H9 (cell line): Measurements from ENCODE around the gene WSCD1. TPM values are rescaled to one million over a fixed set of nuclear protein-coding genes. Genes with fewer than 3 reads are reported as not detected.

Experiments
- DNase-seq: peaks from one replicate; pipeline ENCODE4 v3.0.0-alpha.2; 2017
- H2AFZ ChIP-seq: one replicate; pipeline ENCODE4 v1.6.1; 2013; ENCODE audit warnings: mild to moderate bottlenecking, low read length, control low read depth, moderate library complexity
- H2AK5ac ChIP-seq: 2 replicates; pipeline ENCODE4 v1.6.1; 2013; ENCODE audit warnings: low read length, control low read depth, mixed read lengths; ENCODE audit not compliant: insufficient read length
- H2BK120ac ChIP-seq: one replicate; pipeline ENCODE4 v1.6.1; 2013; ENCODE audit warnings: low read depth, mild to moderate bottlenecking, low read length, control low read depth, inconsistent platforms; ENCODE audit not compliant: poor library complexity, severe bottlenecking
- H2BK12ac ChIP-seq: 2 replicates; pipeline ENCODE4 v1.6.1; 2013; ENCODE audit warnings: low read length, control low read depth, mixed read lengths, low read depth; ENCODE audit not compliant: insufficient read length
- H2BK15ac ChIP-seq: 2 replicates; pipeline ENCODE4 v1.6.1; 2013; ENCODE audit warnings: low read depth, low read length, control low read depth
- H2BK20ac ChIP-seq: one replicate; pipeline ENCODE4 v1.6.1; 2013; ENCODE audit warnings: low read depth, mild to moderate bottlenecking, low read length, control low read depth, inconsistent platforms; ENCODE audit not compliant: poor library complexity, severe bottlenecking
- H2BK5ac ChIP-seq: 2 replicates; pipeline ENCODE4 v1.6.1; 2013; ENCODE audit warnings: low read length, control low read depth, mixed read lengths; ENCODE audit not compliant: insufficient read length
- H3K14ac ChIP-seq: 2 replicates; pipeline ENCODE4 v1.6.1; 2013; ENCODE audit warnings: low read length, control low read depth; ENCODE audit not compliant: insufficient read depth
- H3K18ac ChIP-seq: 2 replicates; pipeline ENCODE4 v1.6.1; 2013; ENCODE audit warnings: low read depth, mild to moderate bottlenecking, mixed read lengths, low read length, control low read depth; ENCODE audit not compliant: insufficient read length
- H3K23ac ChIP-seq: 2 replicates; pipeline ENCODE4 v1.6.1; 2013; ENCODE audit warnings: low read length, control low read depth, mixed read lengths, low read depth; ENCODE audit not compliant: insufficient read length
- H3K23me2 ChIP-seq: 2 replicates; pipeline ENCODE4 v1.6.1; 2013; ENCODE audit warnings: low read depth, mild to moderate bottlenecking, mixed read lengths, low read length, control low read depth; ENCODE audit not compliant: insufficient read length, poor library complexity, severe bottlenecking
- H3K27ac ChIP-seq: 2 replicates; pipeline ENCODE4 v1.5.1; 2013; ENCODE audit warnings: low read length, control low read depth, mixed read lengths, low read depth; ENCODE audit not compliant: insufficient read length
- H3K27me3 ChIP-seq: 2 replicates; pipeline ENCODE4 v1.6.1; 2013; ENCODE audit warnings: low read length, control low read depth, inconsistent platforms; ENCODE audit not compliant: insufficient read depth
- H3K4ac ChIP-seq: 2 replicates; pipeline ENCODE4 v1.6.1; 2013; ENCODE audit warnings: low read depth, mild to moderate bottlenecking, control low read depth, inconsistent platforms, low read length, moderate library complexity
- H3K4me1 ChIP-seq: 2 replicates; pipeline ENCODE4 v1.6.1; 2013; ENCODE audit warnings: low read length, control low read depth, inconsistent platforms; ENCODE audit not compliant: insufficient read depth
- H3K4me2 ChIP-seq: 2 replicates; pipeline ENCODE4 v1.6.1; 2013; ENCODE audit warnings: low read length, control low read depth, mixed read lengths; ENCODE audit not compliant: insufficient read length, insufficient read depth
- H3K56ac ChIP-seq: 2 replicates; pipeline ENCODE4 v1.6.1; 2013; ENCODE audit warnings: low read depth, mild to moderate bottlenecking, mixed read lengths, low read length, control low read depth; ENCODE audit not compliant: insufficient read length
- H3K79me1 ChIP-seq: 2 replicates; pipeline ENCODE4 v1.6.1; 2013; ENCODE audit warnings: low read depth, mild to moderate bottlenecking, moderate library complexity, low read length, control low read depth, inconsistent platforms; ENCODE audit not compliant: insufficient read depth, poor library complexity, severe bottlenecking
- H3K79me2 ChIP-seq: 2 replicates; pipeline ENCODE4 v1.6.1; 2013; ENCODE audit warnings: low read length, control low read depth, inconsistent platforms; ENCODE audit not compliant: insufficient read depth
- H3K9ac ChIP-seq: 2 replicates; pipeline ENCODE4 v1.6.1; 2013; ENCODE audit warnings: low read length, control low read depth, mixed read lengths; ENCODE audit not compliant: insufficient read length; ENCODE audit errors: extremely low read depth
- H3K9me3 ChIP-seq: one replicate; pipeline ENCODE4 v1.6.1; 2013; ENCODE audit warnings: low read depth, low read length, inconsistent platforms; ENCODE audit not compliant: control insufficient read depth
- H3T11ph ChIP-seq: one replicate; pipeline ENCODE4 v1.6.1; 2013; ENCODE audit warnings: mild to moderate bottlenecking, low read length, control low read depth, inconsistent platforms
- H4K20me1 ChIP-seq: one replicate; pipeline ENCODE4 v1.6.1; 2013; ENCODE audit not compliant: control insufficient read depth, insufficient read length, insufficient read depth
- H4K5ac ChIP-seq: 2 replicates; pipeline ENCODE4 v1.6.1; 2013; ENCODE audit warnings: low read depth, mild to moderate bottlenecking, mixed read lengths, low read length, control low read depth; ENCODE audit not compliant: insufficient read length
- H4K8ac ChIP-seq: replicated peaks from 2 replicates; pipeline ENCODE4 v1.6.1; 2013; ENCODE audit warnings: low read length, control low read depth, mixed read lengths, low read depth; ENCODE audit not compliant: insufficient read length
- H4K91ac ChIP-seq: 2 replicates; pipeline ENCODE4 v1.6.1; 2013; ENCODE audit warnings: low read depth, mild to moderate bottlenecking, moderate library complexity, mixed read lengths, low read length, control low read depth; ENCODE audit not compliant: insufficient read length
- H3K27ac Mint-ChIP-seq, 3 experiments: 2 replicates in 2 of 3; 3 replicates in 1 of 3; pipeline ENCODE4 v1.8.0; 2020 to 2021; ENCODE audit warnings: mixed read lengths in 3 of 3, mild to moderate bottlenecking in 1 of 3, moderate library complexity in 1 of 3
- H3K27me3 Mint-ChIP-seq: 2 replicates; pipeline ENCODE4 v1.8.0; 2021; ENCODE audit warnings: low read depth, mild to moderate bottlenecking, moderate library complexity, mixed read lengths
- H3K36me3 Mint-ChIP-seq, 3 experiments: 2 replicates in 2 of 3; 3 replicates in 1 of 3; pipeline ENCODE4 v1.8.0; 2020 to 2021; ENCODE audit warnings: low read depth in 3 of 3, mixed read lengths in 3 of 3; ENCODE audit not compliant: insufficient read depth in 1 of 3
- H3K4me1 Mint-ChIP-seq, 2 experiments: 2 replicates each; pipeline ENCODE4 v1.8.0; 2020; ENCODE audit warnings: mixed read lengths in 2 of 2
- H3K4me3 Mint-ChIP-seq, 2 experiments: 2 replicates in 1 of 2; 3 replicates in 1 of 2; pipeline ENCODE4 v1.8.0; 2020 to 2021; ENCODE audit warnings: mild to moderate bottlenecking in 2 of 2, mixed read lengths in 2 of 2, moderate library complexity in 1 of 2
- H3K9me3 Mint-ChIP-seq, 2 experiments: 2 replicates in 1 of 2; 3 replicates in 1 of 2; pipeline ENCODE4 v1.8.0; 2020; ENCODE audit warnings: mild to moderate bottlenecking in 2 of 2, mixed read lengths in 2 of 2, moderate library complexity in 1 of 2
- WGBS: extraction: QIAGEN DNeasy Blood & Tissue Kit; methylation state at CpG from one replicate; pipeline ENCODE4 v1.1.7; 2013; ENCODE audit warnings: missing lambda C conversion rate, low lambda C conversion rate, mixed read lengths; ENCODE audit not compliant: insufficient read length; ENCODE audit errors: extremely low coverage; 5-methylcytosine and 5-hydroxymethylcytosine counted together
- total RNA-seq: library from RNA; stranded (reverse); gene quantifications from 2 replicates; pipeline ENCODE4 v1.2.1, GENCODE V29; 2021
- TF ChIP-seq, protein P1 (sequence below): fragments of 200-600 bp; sonication (generic); conservative IDR thresholded peaks from 3 replicates; pipeline ENCODE4 v1.8.0; 2021; ENCODE audit warnings: antibody characterized with exemption, mild to moderate bottlenecking

The WSCD1 gene
- total RNA-seq, 1 experiment from 2014 or later: 33.6 TPM

DNA sequence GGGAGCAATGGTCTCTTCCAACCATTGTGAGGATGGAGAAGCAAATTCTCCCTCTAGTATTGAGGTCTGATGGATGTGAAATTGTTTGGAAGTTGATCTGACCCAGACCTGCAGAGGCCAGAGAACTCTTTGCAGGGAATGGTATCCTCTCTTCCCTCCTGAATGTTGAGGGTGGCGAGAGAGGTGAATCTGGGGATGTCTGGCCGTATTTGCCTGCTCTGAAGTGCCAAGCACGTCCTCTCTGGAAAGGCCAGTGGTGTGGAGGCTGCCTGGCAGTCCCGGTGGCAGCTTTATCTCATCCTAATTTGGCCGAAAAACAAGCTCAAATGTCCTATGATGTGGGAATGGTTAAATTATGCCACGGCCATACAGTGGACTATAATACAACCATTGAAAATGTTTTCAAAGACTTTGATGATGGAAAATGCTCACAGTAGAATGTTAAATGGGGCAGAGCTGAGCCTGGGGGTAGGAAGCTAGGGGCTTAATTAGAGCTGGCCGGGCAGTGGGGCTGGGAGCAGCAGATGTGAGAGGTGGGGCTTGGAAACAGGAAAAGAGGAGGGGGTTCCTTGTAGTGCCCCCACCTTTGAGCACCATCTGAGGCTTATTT, 30.8 kb downstream of the WSCD1 start:
- H3K36me3 Mint-ChIP-seq: peaks cover 33 to 52% (median 49%) of the 10 kb centered on the region in 3 experiments
- H4K91ac ChIP-seq: no peak overlapping the region
- no peaks in the 10 kb centered on the region for H3K27me3 ChIP-seq
- H3K23me2 ChIP-seq: peaks cover 5% of the 10 kb centered on the region
- no peak overlapping the region for H3K14ac ChIP-seq
- no peaks in the 10 kb centered on the region for H3K27me3 Mint-ChIP-seq
- no peak overlapping the region for H2AK5ac ChIP-seq
- H4K8ac ChIP-seq: no peak overlapping the region
- no peak overlapping the region for H2BK12ac ChIP-seq
- peaks cover 55 to 56% of the 10 kb centered on the region in 2 experiments for H3K4me1 Mint-ChIP-seq
- DNase-seq: no peak
- H3K56ac ChIP-seq: no peak overlapping the region
- no peak overlapping the region for H2BK20ac ChIP-seq
- H2BK5ac ChIP-seq: no peak overlapping the region
- peak overlapping the region; percentile 2 for H3K4me2 ChIP-seq
- no peak overlapping the region for H2AFZ ChIP-seq
- H3T11ph ChIP-seq: no peak overlapping the region
- no peaks in the 10 kb centered on the region for H3K79me2 ChIP-seq
- no peak overlapping the region for H4K5ac ChIP-seq
- H3K27ac ChIP-seq: peak overlapping the region; percentile 3
- H4K20me1 ChIP-seq: no peaks in the 10 kb centered on the region
- TF ChIP-seq, protein P1, sequence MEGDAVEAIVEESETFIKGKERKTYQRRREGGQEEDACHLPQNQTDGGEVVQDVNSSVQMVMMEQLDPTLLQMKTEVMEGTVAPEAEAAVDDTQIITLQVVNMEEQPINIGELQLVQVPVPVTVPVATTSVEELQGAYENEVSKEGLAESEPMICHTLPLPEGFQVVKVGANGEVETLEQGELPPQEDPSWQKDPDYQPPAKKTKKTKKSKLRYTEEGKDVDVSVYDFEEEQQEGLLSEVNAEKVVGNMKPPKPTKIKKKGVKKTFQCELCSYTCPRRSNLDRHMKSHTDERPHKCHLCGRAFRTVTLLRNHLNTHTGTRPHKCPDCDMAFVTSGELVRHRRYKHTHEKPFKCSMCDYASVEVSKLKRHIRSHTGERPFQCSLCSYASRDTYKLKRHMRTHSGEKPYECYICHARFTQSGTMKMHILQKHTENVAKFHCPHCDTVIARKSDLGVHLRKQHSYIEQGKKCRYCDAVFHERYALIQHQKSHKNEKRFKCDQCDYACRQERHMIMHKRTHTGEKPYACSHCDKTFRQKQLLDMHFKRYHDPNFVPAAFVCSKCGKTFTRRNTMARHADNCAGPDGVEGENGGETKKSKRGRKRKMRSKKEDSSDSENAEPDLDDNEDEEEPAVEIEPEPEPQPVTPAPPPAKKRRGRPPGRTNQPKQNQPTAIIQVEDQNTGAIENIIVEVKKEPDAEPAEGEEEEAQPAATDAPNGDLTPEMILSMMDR: no peak
- no peak overlapping the region for H3K9ac ChIP-seq
- WGBS: no CpG with 5 or more reads among the region's 7 CpGs
- H3K23ac ChIP-seq: no peak overlapping the region
- peak overlapping the region; percentile 10 to 86 (median 73); a peak in 6 of 7 replicates for H3K27ac Mint-ChIP-seq
- peak overlapping the region in 1 of 2 experiments; percentile 38; a peak in 2 of 5 replicates for H3K4me3 Mint-ChIP-seq
- no peaks in the 10 kb centered on the region for H3K9me3 ChIP-seq
- peak overlapping the region; percentile 31 for H3K18ac ChIP-seq
- no peak overlapping the region for H2BK15ac ChIP-seq
- H2BK120ac ChIP-seq: no peak overlapping the region
- H3K79me1 ChIP-seq: no peaks in the 10 kb centered on the region
- H3K9me3 Mint-ChIP-seq: no peaks in the 10 kb centered on the region; a peak in 1 of 5 replicates
- no peak overlapping the region for H3K4ac ChIP-seq
- peaks cover 21% of the 10 kb centered on the region; the same call in 1 of the 2 replicates for H3K4me1 ChIP-seq
